Trophoblast cell (in vitro differentiated cells and primary cell): ENCODE measurements around the gene RTP5.

Experiments used
- DNase-seq, 2 donors: peaks; one replicate each; pipeline ENCODE4 v3.0.0-alpha.2; 2016
- H2AFZ ChIP-seq: 2 replicates; pipeline ENCODE4 v1.6.1; 2013; ENCODE audit warnings: low read length, moderate library complexity, mild to moderate bottlenecking; ENCODE audit not compliant: insufficient read depth, poor library complexity
- H2AK5ac ChIP-seq: 2 replicates; pipeline ENCODE4 v1.6.1; 2013; ENCODE audit warnings: mild to moderate bottlenecking, low read length
- H2BK120ac ChIP-seq: 2 replicates; pipeline ENCODE4 v1.6.1; 2013; ENCODE audit warnings: low read length, mild to moderate bottlenecking, moderate library complexity; ENCODE audit not compliant: insufficient read depth, poor library complexity
- H2BK12ac ChIP-seq: 2 replicates; pipeline ENCODE4 v1.6.1; 2013; ENCODE audit warnings: mild to moderate bottlenecking, low read length, moderate library complexity
- H2BK5ac ChIP-seq: 2 replicates; pipeline ENCODE4 v1.6.1; 2013; ENCODE audit warnings: low read length, low read depth, moderate library complexity, mild to moderate bottlenecking; ENCODE audit not compliant: poor library complexity
- H3K14ac ChIP-seq: 2 replicates; pipeline ENCODE4 v1.6.1; 2013; ENCODE audit warnings: mild to moderate bottlenecking, low read length
- H3K18ac ChIP-seq: 2 replicates; pipeline ENCODE4 v1.6.1; 2013; ENCODE audit warnings: mild to moderate bottlenecking, low read length
- H3K23ac ChIP-seq: 2 replicates; pipeline ENCODE4 v1.6.1; 2013; ENCODE audit warnings: low read length
- H3K27ac ChIP-seq: 2 replicates; pipeline ENCODE4 v1.5.1; 2013; ENCODE audit warnings: low read depth, mild to moderate bottlenecking, inconsistent platforms, low read length, moderate library complexity
- H3K27me3 ChIP-seq: 2 replicates; pipeline ENCODE4 v1.6.1; 2013; ENCODE audit warnings: inconsistent platforms, mild to moderate bottlenecking, low read length, moderate library complexity; ENCODE audit not compliant: insufficient read depth
- H3K36me3 ChIP-seq, 2 experiments: 1 replicate in 1 of 2; 2 replicates in 1 of 2; pipeline ENCODE4 v1.6.1; 2013; ENCODE audit warnings: low read length in 2 of 2, mild to moderate bottlenecking in 2 of 2, moderate library complexity in 1 of 2; ENCODE audit not compliant: insufficient read depth in 2 of 2, control insufficient read depth in 1 of 2
- H3K4ac ChIP-seq: 2 replicates; pipeline ENCODE4 v1.6.1; 2013; ENCODE audit warnings: low read depth, mild to moderate bottlenecking, low read length, moderate library complexity
- H3K4me1 ChIP-seq, 2 experiments: 1 replicate in 1 of 2; 2 replicates in 1 of 2; pipeline ENCODE4 v1.6.1; 2013; ENCODE audit warnings: low read length in 2 of 2, mild to moderate bottlenecking in 2 of 2, moderate library complexity in 1 of 2; ENCODE audit not compliant: insufficient read depth in 2 of 2, control insufficient read depth in 1 of 2
- H3K4me2 ChIP-seq: 2 replicates; pipeline ENCODE4 v1.6.1; 2013; ENCODE audit warnings: inconsistent platforms, mild to moderate bottlenecking, low read length, moderate library complexity
- H3K4me3 ChIP-seq: 2 replicates; pipeline ENCODE4 v1.5.1; 2013; ENCODE audit warnings: mild to moderate bottlenecking, low read depth, low read length, inconsistent platforms
- H3K79me1 ChIP-seq: one replicate; pipeline ENCODE4 v1.6.1; 2013; ENCODE audit warnings: low read length
- H3K79me2 ChIP-seq: 2 replicates; pipeline ENCODE4 v1.6.1; 2013; ENCODE audit warnings: low read length, mild to moderate bottlenecking; ENCODE audit not compliant: control insufficient read depth, insufficient read depth, poor library complexity
- H3K9ac ChIP-seq: 2 replicates; pipeline ENCODE4 v1.6.1; 2013; ENCODE audit warnings: mild to moderate bottlenecking, low read length
- H3K9me3 ChIP-seq: 2 replicates; pipeline ENCODE4 v1.6.1; 2013; ENCODE audit warnings: low read depth, mild to moderate bottlenecking, control low read depth, inconsistent platforms, low read length; ENCODE audit not compliant: insufficient read depth
- H4K12ac ChIP-seq: 2 replicates; pipeline ENCODE4 v1.6.1; 2013; ENCODE audit warnings: low read depth, mild to moderate bottlenecking, low read length, moderate library complexity
- H4K8ac ChIP-seq: 2 replicates; pipeline ENCODE4 v1.6.1; 2013; ENCODE audit warnings: low read depth, mild to moderate bottlenecking, low read length, moderate library complexity
- H4K91ac ChIP-seq: one replicate; pipeline ENCODE4 v1.6.1; 2013; ENCODE audit warnings: low read depth, mild to moderate bottlenecking, low read length, moderate library complexity
- WGBS: extraction: QIAGEN DNeasy Blood & Tissue Kit; methylation state at CpG from one replicate; pipeline ENCODE4 v1.1.7; 2013; ENCODE audit warnings: missing lambda C conversion rate; ENCODE audit not compliant: insufficient read length, insufficient coverage; ENCODE audit errors: extremely low coverage; 5-methylcytosine and 5-hydroxymethylcytosine counted together

Gene RTP5

GRCh38 chr2:241870081-241870541, 582 bp downstream of the RTP5 start:
- Histone ChIP-seq H4K12ac (no peak overlapping the region), H4K91ac (no peak overlapping the region), H2BK12ac (no peak overlapping the region), H2AK5ac (no peak overlapping the region), H2AFZ (no peak overlapping the region), H3K79me2 (no peaks in the 10 kb centered on the region), H3K14ac (no peak overlapping the region), H3K9me3 (peaks cover 24% of the 10 kb centered on the region), H3K27ac (no peak overlapping the region), H3K4me1 (no peaks in the 10 kb centered on the region), H3K79me1 (no peaks in the 10 kb centered on the region), H3K23ac (no peak overlapping the region), H3K4me2 (no peak overlapping the region), H3K9ac (no peak overlapping the region), H3K27me3 (no peaks in the 10 kb centered on the region), H2BK5ac (no peak overlapping the region), H3K4ac (no peak overlapping the region), H3K18ac (no peak overlapping the region), H3K36me3 (no peaks in the 10 kb centered on the region), H4K8ac (no peak overlapping the region), H3K4me3 (no peak overlapping the region), H2BK120ac (no peak overlapping the region)
- no CpG with 5 or more reads among the region's 28 CpGs for WGBS
- DNase-seq, result no peak

GRCh38 chr2:241870611-241871537, 1.3 kb downstream of the RTP5 start:
- no peak overlapping the region for H2BK12ac ChIP-seq
- no peak overlapping the region for H4K91ac ChIP-seq
- no peaks in the 10 kb centered on the region for H3K27me3 ChIP-seq
- no peak overlapping the region for H3K14ac ChIP-seq
- H3K4me1 ChIP-seq, result no peaks in the 10 kb centered on the region
- H4K12ac ChIP-seq, result no peak overlapping the region
- no peak overlapping the region for H3K4me3 ChIP-seq
- H3K79me1 ChIP-seq, result no peaks in the 10 kb centered on the region
- H3K9me3 ChIP-seq, result peaks cover 18% of the 10 kb centered on the region
- no peak overlapping the region for H3K4ac ChIP-seq
- no peak overlapping the region for H3K4me2 ChIP-seq
- H2AFZ ChIP-seq, result no peak overlapping the region
- H3K27ac ChIP-seq, result no peak overlapping the region
- H3K79me2 ChIP-seq, result no peaks in the 10 kb centered on the region
- no CpG with 5 or more reads among the region's 28 CpGs for WGBS
- no peak overlapping the region for H2BK120ac ChIP-seq
- H4K8ac ChIP-seq, result no peak overlapping the region
- DNase-seq, result no peak
- H3K36me3 ChIP-seq, result no peaks in the 10 kb centered on the region
- H3K18ac ChIP-seq, result no peak overlapping the region
- no peak overlapping the region for H3K9ac ChIP-seq
- no peak overlapping the region for H2BK5ac ChIP-seq
- no peak overlapping the region for H3K23ac ChIP-seq
- no peak overlapping the region for H2AK5ac ChIP-seq

GRCh38 chr2:241871538-241872312, 2.2 kb downstream of the RTP5 start:
- no peaks in the 10 kb centered on the region for H3K79me1 ChIP-seq
- H3K18ac ChIP-seq, result no peak overlapping the region
- no peak overlapping the region for H3K23ac ChIP-seq
- H3K9ac ChIP-seq, result no peak overlapping the region
- no peak overlapping the region for H3K27ac ChIP-seq
- no peak overlapping the region for H3K4me2 ChIP-seq
- H3K27me3 ChIP-seq, result no peaks in the 10 kb centered on the region
- H3K79me2 ChIP-seq, result no peaks in the 10 kb centered on the region
- H2AFZ ChIP-seq, result no peak overlapping the region
- no peaks in the 10 kb centered on the region for H3K36me3 ChIP-seq
- peaks cover 16% of the 10 kb centered on the region for H3K9me3 ChIP-seq
- no peak overlapping the region for H3K4ac ChIP-seq
- no peak overlapping the region for H4K8ac ChIP-seq
- no peak overlapping the region for H4K91ac ChIP-seq
- H2BK5ac ChIP-seq, result no peak overlapping the region
- no peak overlapping the region for H2BK120ac ChIP-seq
- DNase-seq, result no peak
- no CpG with 5 or more reads among the region's 38 CpGs for WGBS
- H2BK12ac ChIP-seq, result no peak overlapping the region
- no peak overlapping the region for H3K4me3 ChIP-seq
- no peak overlapping the region for H3K14ac ChIP-seq
- no peak overlapping the region for H2AK5ac ChIP-seq
- H3K4me1 ChIP-seq, result no peaks in the 10 kb centered on the region
- no peak overlapping the region for H4K12ac ChIP-seq

GRCh38 chr2:241872313-241872642, 2.7 kb downstream of the RTP5 start:
- Histone ChIP-seq H3K27ac (no peak overlapping the region), H3K18ac (no peak overlapping the region), H2AK5ac (no peak overlapping the region), H2BK5ac (no peak overlapping the region), H3K4me1 (no peaks in the 10 kb centered on the region), H3K27me3 (no peaks in the 10 kb centered on the region), H3K79me2 (no peaks in the 10 kb centered on the region), H4K8ac (no peak overlapping the region), H3K9me3 (peaks cover 16% of the 10 kb centered on the region), H3K14ac (no peak overlapping the region), H2BK120ac (no peak overlapping the region), H3K23ac (no peak overlapping the region), H3K9ac (no peak overlapping the region), H3K36me3 (no peaks in the 10 kb centered on the region), H3K4me2 (no peak overlapping the region), H4K12ac (no peak overlapping the region), H3K4ac (no peak overlapping the region), H2AFZ (no peak overlapping the region), H4K91ac (no peak overlapping the region), H3K4me3 (no peak overlapping the region), H3K79me1 (no peaks in the 10 kb centered on the region), H2BK12ac (no peak overlapping the region)
- no peak for DNase-seq
- WGBS, result no CpG with 5 or more reads among the region's 15 CpGs
